Left colon (tissue), 2 donors: ENCODE measurements around the gene NEDD4L. TPM values are rescaled to one million over a fixed set of nuclear protein-coding genes. Genes with fewer than 3 reads are reported as not detected.

Source experiments
- ATAC-seq: fragments of 200-7000 bp; cut with Tn5 transposase; one replicate; pipeline ENCODE4 v1.9.1; 2020; ENCODE audit warnings: mild to moderate bottlenecking, moderate library complexity
- DNase-seq, 2 donors: peaks; one replicate each; pipeline ENCODE4 v3.0.0-alpha.2; 2020
- intact Hi-C, 2 donors: fragments of 100-400 bp; cut with DNase I in 1 of 2; cut with micrococcal nuclease in 1 of 2; formaldehyde crosslinking; loops; one replicate each; pipeline versions ENCODE4 v1.11.2 to v1.14.0; 2022; cut with DNase I, micrococcal nuclease
- microRNA-seq, 2 donors: library from miRNA; unstranded; fragments of <30 nt; microRNA quantifications; one replicate each; pipeline versions ENCODE4 v1.1.0 to v1.2.0, GENCODE V29; 2020
- total RNA-seq, 2 donors: library from RNA; stranded (reverse); fragmentation: NEBNext Ultra II Directional; extraction: Animal tissue kit (Norgen Biotek cat#: 25700); gene quantifications; one replicate each; pipeline ENCODE4 v1.2.1, GENCODE V29; 2021
- donor health status: DM: no; HTN: no; CAD: no.
- donor health status: DM: yes; HTN: yes; CAD: no.

NEDD4L gene
- total RNA-seq, 2 donors from 2014 or later, result 176 to 332 TPM

GRCh38 chr18:58447402-58448095 lies 403.5 kb downstream of the NEDD4L start:
- intact Hi-C loops, result no loop called here
- DNase-seq, result no peak

GRCh38 chr18:58449464-58449863 lies 405.4 kb downstream of the NEDD4L start:
- intact Hi-C loops, result no loop called here
- DNase-seq (no peak), ATAC-seq (no peak)

More at GRCh38 chr18:58447402-58448095, 403.5 kb downstream of the NEDD4L start:
- no peak for ATAC-seq

Small RNA genes lying within 50 kb of the gene (microRNA-seq; reads per million reads assigned to microRNA genes)
- 0 reads per million in 2 donors for gene MIR3591

Other genes with a start within 250 kb of the NEDD4L start
- 100 to 1,000 TPM; 248 to 387 TPM for gene ATP8B1, start 240.9 kb upstream of the NEDD4L start, total RNA-seq